Sigmoid colon (tissue), 7 donors: Measurements from ENCODE around the gene SREBF2. TPM values are rescaled to one million over a fixed set of nuclear protein-coding genes. Genes with fewer than 3 reads are reported as not detected.

Experiments used
- DNase-seq: peaks from one replicate; pipeline ENCODE4 v3.0.0-alpha.2; 2019
- H3K27ac ChIP-seq, 4 donors: fragments of 200-600 bp; sonication (generic); one replicate each; pipeline ENCODE4 v1.5.1; 2016 to 2019; ENCODE audit warnings: mild to moderate bottlenecking in 1 of 4
- H3K27me3 ChIP-seq, 3 donors: fragments of 200-600 bp; sonication (generic); one replicate each; pipeline ENCODE4 v1.5.1; 2019; ENCODE audit warnings: mild to moderate bottlenecking in 1 of 3
- H3K36me3 ChIP-seq, 4 donors: fragments of 200-600 bp; sonication (generic); one replicate each; pipeline ENCODE4 v1.5.1; 2016 to 2019
- H3K4me1 ChIP-seq, 4 donors: fragments of 200-600 bp; sonication (generic); one replicate each; pipeline ENCODE4 v1.5.1; 2017 to 2019
- H3K4me3 ChIP-seq, 4 donors: fragments of 200-600 bp; sonication (generic); one replicate each; pipeline ENCODE4 v1.5.1; 2017 to 2019; ENCODE audit warnings: mild to moderate bottlenecking in 2 of 4, moderate library complexity in 1 of 4
- H3K9me3 ChIP-seq, 4 donors: fragments of 200-600 bp in 3 of 4; sonication (generic) in 3 of 4; one replicate each; pipeline versions ENCODE4 v1.5.1 to v1.6.1; 2013 to 2019
- EP300 ChIP-seq, 4 donors: sonication (generic); formaldehyde crosslinking; IDR thresholded peaks; one replicate each; pipeline ENCODE4 v1.6.1; 2017; ENCODE audit warnings: antibody characterized with exemption in 4 of 4
- POLR2A ChIP-seq, 2 donors: fragments of 450-650 bp; IDR thresholded peaks; one replicate each; pipeline ENCODE4 v1.6.1; 2016; ENCODE audit warnings: antibody characterized with exemption in 2 of 2, mild to moderate bottlenecking in 2 of 2, moderate library complexity in 2 of 2
- POLR2AphosphoS5 ChIP-seq, 4 donors: sonication (generic); formaldehyde crosslinking; IDR thresholded peaks; one replicate each; pipeline ENCODE4 v1.6.1; 2017; ENCODE audit warnings: antibody characterized with exemption in 4 of 4
- WGBS, 2 donors: extraction: QIAGEN DNeasy Blood & Tissue Kit; methylation state at CpG; one replicate each; pipeline ENCODE4 v1.1.7; 2013; 5-methylcytosine and 5-hydroxymethylcytosine counted together
- intact Hi-C: fragments of 100-400 bp; cut with DNase I; formaldehyde crosslinking; loops from one replicate; pipeline ENCODE4 v1.15.1; 2023
- polyA plus RNA-seq, 3 donors: library from polyadenylated mRNA; stranded (reverse); fragments of 200-250 nt; gene quantifications; one replicate each; pipeline ENCODE4 v1.2.3, GENCODE V29; 2013
- total RNA-seq, 4 donors: library from RNA; depleted of rRNA; stranded (reverse); fragments of >200 nt; gene quantifications; one replicate each; pipeline ENCODE4 v1.1.0, GENCODE V29; 2016
- TF ChIP-seq, protein P1 (sequence below), 4 experiments: fragments of 450-650 bp in 3 of 4; fragments of 200-600 bp in 1 of 4; IDR thresholded peaks; one replicate each; pipeline ENCODE4 v1.5.1; 2016 to 2019; ENCODE audit warnings: antibody characterized with exemption in 4 of 4, mild to moderate bottlenecking in 3 of 4, moderate library complexity in 2 of 4
- donor health status: healthy with polysubstance abuse.
- donor health status: Bipolar disorder and iron deficiency.
- donor health status: healthy.

The SREBF2 gene
- total and polyA plus RNA-seq, 7 donors = 13.8 to 132 (median 25.3) TPM

DNA sequence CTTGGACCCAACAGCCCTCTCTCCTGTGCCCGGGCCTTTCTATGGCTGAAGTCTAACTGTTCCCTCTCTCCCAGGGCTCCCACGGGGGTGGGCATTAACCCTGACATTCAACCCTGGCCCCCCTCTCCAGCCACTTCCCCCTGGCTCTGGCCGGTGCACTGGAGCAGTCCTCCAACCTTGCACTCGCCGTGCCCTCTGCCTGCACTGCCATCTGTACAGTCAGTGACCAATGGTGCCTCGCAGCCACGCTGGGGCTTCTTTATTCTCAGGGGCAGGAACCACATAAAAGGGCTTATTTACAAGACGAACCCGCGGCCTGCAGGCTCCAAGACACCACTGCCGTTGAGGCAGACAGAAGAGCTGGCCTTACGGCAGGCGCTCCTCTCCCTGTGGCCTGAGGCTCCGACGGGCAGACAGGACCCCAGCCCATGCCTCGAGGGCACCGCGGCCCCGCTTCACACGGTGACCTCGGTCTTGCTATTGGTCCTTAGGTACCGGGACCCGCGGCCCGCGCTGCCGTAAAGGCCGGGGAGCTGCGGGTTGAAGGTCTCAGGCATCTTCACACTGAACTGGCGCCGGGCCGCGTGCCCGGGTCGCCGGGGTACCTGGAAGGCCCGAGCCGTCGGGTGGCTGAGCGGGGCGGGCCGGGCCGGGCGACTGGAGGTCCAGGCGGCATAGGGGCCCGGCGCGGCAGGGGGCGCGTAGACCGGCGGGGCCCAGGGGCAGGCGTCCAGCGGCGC lies 76.6 kb downstream of the SREBF2 start:
- TF ChIP-seq POLR2AphosphoS5 (IDR thresholded peaks at IDR 0.05) (no peak), POLR2A (IDR thresholded peaks at IDR 0.05) (no peak), EP300 (IDR thresholded peaks at IDR 0.05) (no peak)
- TF ChIP-seq, protein P1, sequence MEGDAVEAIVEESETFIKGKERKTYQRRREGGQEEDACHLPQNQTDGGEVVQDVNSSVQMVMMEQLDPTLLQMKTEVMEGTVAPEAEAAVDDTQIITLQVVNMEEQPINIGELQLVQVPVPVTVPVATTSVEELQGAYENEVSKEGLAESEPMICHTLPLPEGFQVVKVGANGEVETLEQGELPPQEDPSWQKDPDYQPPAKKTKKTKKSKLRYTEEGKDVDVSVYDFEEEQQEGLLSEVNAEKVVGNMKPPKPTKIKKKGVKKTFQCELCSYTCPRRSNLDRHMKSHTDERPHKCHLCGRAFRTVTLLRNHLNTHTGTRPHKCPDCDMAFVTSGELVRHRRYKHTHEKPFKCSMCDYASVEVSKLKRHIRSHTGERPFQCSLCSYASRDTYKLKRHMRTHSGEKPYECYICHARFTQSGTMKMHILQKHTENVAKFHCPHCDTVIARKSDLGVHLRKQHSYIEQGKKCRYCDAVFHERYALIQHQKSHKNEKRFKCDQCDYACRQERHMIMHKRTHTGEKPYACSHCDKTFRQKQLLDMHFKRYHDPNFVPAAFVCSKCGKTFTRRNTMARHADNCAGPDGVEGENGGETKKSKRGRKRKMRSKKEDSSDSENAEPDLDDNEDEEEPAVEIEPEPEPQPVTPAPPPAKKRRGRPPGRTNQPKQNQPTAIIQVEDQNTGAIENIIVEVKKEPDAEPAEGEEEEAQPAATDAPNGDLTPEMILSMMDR (IDR thresholded peaks at IDR 0.05) = no peak
- H3K4me3 ChIP-seq = peak overlapping the region in 3 of 4 donors; percentile 25 to 41 (median 39)
- H3K27me3 ChIP-seq = peaks cover 50 to 59% (median 58%) of the 10 kb centered on the region in 3 donors
- H3K27ac ChIP-seq = no peak overlapping the region
- H3K9me3 ChIP-seq = no peaks in the 10 kb centered on the region
- 18 to 21% methylated on average over 55 of the region's 55 CpGs for WGBS, 2 donors
- H3K36me3 ChIP-seq = peaks cover 0 to 24% (median 11%) of the 10 kb centered on the region in 4 donors
- no peak for DNase-seq
- H3K4me1 ChIP-seq = peaks cover 0 to 27% (median 22%) of the 10 kb centered on the region in 4 donors
- intact Hi-C loops = no loop called here

DNA sequence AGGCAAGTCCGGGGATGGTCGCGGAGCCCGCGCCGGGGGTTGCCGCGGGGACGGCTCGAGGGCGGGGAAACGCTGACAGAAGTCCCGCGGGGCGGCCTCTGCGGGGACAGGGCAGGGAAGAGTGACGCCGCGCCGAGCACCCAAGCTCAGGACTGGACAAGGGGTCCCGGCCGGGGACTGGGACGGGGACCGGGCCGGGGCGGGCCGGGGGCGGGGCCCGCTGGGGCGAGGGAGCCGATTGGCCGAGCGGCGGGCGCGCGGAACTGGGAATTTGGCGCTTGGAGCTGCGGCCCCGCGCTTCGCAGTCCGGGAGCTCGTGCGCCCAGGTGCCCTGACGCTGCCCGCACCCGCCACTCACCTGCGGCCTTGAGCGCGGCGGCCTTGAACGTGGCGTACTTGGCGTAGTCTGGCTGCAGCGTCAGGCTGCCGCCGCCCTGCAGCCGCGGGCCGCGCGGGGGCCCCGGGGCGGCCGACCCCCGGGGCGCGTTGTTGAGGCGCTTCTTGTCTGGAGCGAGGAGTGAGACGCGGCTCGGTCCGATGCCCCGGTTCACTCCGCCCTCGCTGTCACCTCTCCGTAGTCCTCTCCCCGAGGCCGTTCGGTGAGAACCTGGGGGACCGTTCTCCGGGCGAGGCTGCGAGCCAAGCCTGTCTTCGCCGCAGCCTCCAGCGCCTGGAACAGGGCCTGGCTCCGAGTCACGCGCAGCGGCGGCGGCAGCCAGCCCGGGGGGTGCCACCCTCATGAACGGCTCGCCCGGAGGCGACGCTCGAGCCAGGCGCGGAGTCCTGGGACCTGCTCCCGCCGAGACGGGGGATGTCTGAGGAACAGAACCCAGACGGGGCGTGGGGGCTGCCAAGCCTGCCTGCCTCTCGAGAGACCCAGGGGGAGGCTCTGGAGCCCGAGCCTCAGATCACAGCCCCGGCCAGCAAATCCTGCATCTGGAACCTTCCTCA lies 77.4 kb downstream of the SREBF2 start:
- peak overlapping the region in 1 of 4 donors; percentile 18 for H3K27ac ChIP-seq
- H3K9me3 ChIP-seq = no peaks in the 10 kb centered on the region
- H3K4me1 ChIP-seq = peaks cover 0 to 35% (median 31%) of the 10 kb centered on the region in 4 donors
- H3K4me3 ChIP-seq = peak overlapping the region in 3 of 4 donors; percentile 25 to 41 (median 39)
- peaks cover 0 to 16% (median 2%) of the 10 kb centered on the region in 4 donors for H3K36me3 ChIP-seq
- 1% methylated on average over 112 of the region's 112 CpGs for WGBS, 2 donors
- no peak for TF ChIP-seq EP300 (IDR thresholded peaks at IDR 0.05)
- TF ChIP-seq POLR2AphosphoS5 (IDR thresholded peaks at IDR 0.05) = peak in 2 of 4 donors; percentile 16 to 21
- peaks cover 58 to 67% (median 67%) of the 10 kb centered on the region in 3 donors for H3K27me3 ChIP-seq
- DNase-seq = no peak
- intact Hi-C loops = no loop called here

DNA sequence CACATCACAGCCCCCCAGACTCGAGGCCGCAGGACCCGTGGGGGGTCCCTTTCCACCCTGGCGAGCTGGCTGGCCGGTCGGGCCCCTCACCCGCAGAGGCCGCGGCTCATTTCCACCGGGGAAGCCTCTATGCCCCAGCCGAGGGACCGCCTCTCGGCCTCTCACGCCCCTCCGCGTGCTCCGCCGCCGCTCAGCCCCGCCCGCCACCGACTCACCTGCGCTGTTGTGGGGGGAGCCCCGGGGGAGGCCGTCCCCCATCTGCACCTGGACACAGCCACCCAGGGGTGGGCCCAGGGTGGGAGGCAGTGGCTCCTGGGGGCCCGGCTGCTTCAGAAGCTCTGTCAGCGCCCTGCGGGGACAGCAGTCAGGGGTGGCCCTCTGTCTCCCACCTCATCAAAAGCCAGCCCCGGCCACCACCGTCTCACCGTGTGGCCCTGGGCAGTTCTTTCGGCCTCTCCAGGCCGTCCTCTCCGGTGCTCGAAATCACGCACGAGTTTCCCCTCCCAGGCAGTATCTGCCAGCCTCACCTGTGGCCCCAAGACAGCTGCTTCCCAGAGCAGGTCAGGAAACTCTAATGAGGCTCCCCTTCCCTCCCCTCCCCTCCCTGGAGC lies 78.2 kb downstream of the SREBF2 start:
- no peak for TF ChIP-seq EP300 (IDR thresholded peaks at IDR 0.05)
- TF ChIP-seq POLR2A (IDR thresholded peaks at IDR 0.05) = no peak
- TF ChIP-seq, protein P1 (IDR thresholded peaks at IDR 0.05) = no peak
- TF ChIP-seq POLR2AphosphoS5 (IDR thresholded peaks at IDR 0.05) = no peak
- peaks cover 66 to 75% (median 74%) of the 10 kb centered on the region in 3 donors for H3K27me3 ChIP-seq
- H3K9me3 ChIP-seq = no peaks in the 10 kb centered on the region
- DNase-seq = no peak
- H3K4me3 ChIP-seq = peak overlapping the region in 3 of 4 donors; percentile 25 to 41 (median 39)
- WGBS, 2 donors = 7 to 8% methylated on average over 37 of the region's 37 CpGs
- H3K36me3 ChIP-seq = peaks cover 0 to 8% (median 0%) of the 10 kb centered on the region in 4 donors
- intact Hi-C loops = no loop called here
- peaks cover 0 to 39% (median 33%) of the 10 kb centered on the region in 4 donors for H3K4me1 ChIP-seq
- peak overlapping the region in 1 of 4 donors; percentile 18 for H3K27ac ChIP-seq

DNA sequence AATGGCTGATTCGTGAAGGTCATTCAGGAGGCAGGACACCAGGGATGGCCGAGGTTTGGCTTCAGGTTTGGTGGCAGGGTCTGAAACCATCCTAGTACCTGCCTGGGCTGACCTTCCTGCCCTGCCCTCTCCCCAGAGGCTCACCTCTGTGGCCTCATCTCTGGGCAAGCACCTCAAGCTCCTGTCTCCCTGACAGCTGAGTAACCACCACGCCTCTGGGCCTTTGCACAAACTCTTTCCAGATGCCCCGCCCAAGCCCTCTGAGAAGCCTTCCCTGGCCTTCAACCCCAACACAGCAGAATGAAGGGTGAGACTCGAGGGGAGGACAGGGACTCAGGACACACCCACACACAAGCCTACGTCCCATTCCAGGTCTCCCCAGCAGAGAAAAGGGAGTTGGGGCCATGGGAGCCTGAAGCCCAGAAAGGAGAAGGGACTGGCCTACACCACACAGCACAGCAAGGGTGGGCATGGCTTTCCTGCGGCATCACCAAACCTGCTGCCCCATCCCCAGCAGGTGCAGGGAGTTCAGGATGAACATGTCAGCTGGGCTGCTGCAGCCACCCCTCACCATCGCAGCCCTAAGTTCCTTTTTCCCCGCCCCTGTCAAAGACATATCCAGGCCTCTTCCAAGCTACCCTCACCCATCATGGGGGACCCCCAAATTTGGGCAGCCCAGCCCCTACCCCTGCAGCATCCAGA lies 79.6 kb downstream of the SREBF2 start:
- 46 to 72% methylated on average over 9 of the region's 9 CpGs for WGBS, 2 donors
- no peaks in the 10 kb centered on the region for H3K9me3 ChIP-seq
- intact Hi-C loops = no loop called here
- no peak overlapping the region for H3K27ac ChIP-seq
- H3K36me3 ChIP-seq = peaks cover 0 to 1% (median 0%) of the 10 kb centered on the region in 4 donors
- no peak overlapping the region for H3K4me3 ChIP-seq
- H3K4me1 ChIP-seq = peaks cover 0 to 39% (median 33%) of the 10 kb centered on the region in 4 donors
- DNase-seq = no peak
- peaks cover 66 to 89% (median 88%) of the 10 kb centered on the region in 3 donors for H3K27me3 ChIP-seq
- TF ChIP-seq, protein P1 (IDR thresholded peaks at IDR 0.05) = no peak
- TF ChIP-seq POLR2A (IDR thresholded peaks at IDR 0.05) (no peak), EP300 (IDR thresholded peaks at IDR 0.05) (no peak), POLR2AphosphoS5 (IDR thresholded peaks at IDR 0.05) (no peak)
